Measurements from ENCODE around the gene INSM2. TPM values are rescaled to one million over a fixed set of nuclear protein-coding genes. Genes with fewer than 3 reads are reported as not detected.

INSM2 gene
- total and polyA plus RNA-seq, 2 donors (not counting 1 experiment from before 2014, with no cell fraction given) = not detected

GRCh38 chr14:35553808-35554207 lies 19.8 kb downstream of the INSM2 start:
- H3K4me3 ChIP-seq (ENCODE audit: control extremely low read depth in 1 of 5, extremely low read depth in 1 of 5, insufficient read depth in 1 of 5, low read depth in 2 of 5, low read length in 4 of 5) = no peak overlapping the region
- TF ChIP-seq EZH2 (IDR thresholded peaks at IDR 0.05; ENCODE audit: borderline replicate concordance, insufficient read depth, low read depth, low read length, poor library complexity, severe bottlenecking) (no peak), CTCF (IDR thresholded peaks at IDR 0.05) (no peak)
- H3K9ac ChIP-seq (ENCODE audit: low read length) = no peak overlapping the region
- intact Hi-C loops (cut with micrococcal nuclease) = no loop called here
- no peak overlapping the region for H3K4me3 Mint-ChIP-seq
- no peaks in the 10 kb centered on the region for H3K27me3 ChIP-seq (replicated peaks in 1 of 4; ENCODE audit: control extremely low read depth in 1 of 4, control insufficient read depth in 3 of 4, insufficient read depth in 4 of 4, low read length in 3 of 4)
- no peak overlapping the region for H3K4me2 ChIP-seq (replicated peaks; ENCODE audit: low read depth, low read length, poor library complexity, severe bottlenecking)
- CTCF ChIA-PET = no interaction called here
- no CpG with 5 or more reads among the region's 1 CpG for WGBS (ENCODE audit: insufficient coverage)
- H3K4me1 ChIP-seq (ENCODE audit: control insufficient read depth in 2 of 2, insufficient read depth in 2 of 2, low read length in 2 of 2) = no peaks in the 10 kb centered on the region
- no peaks in the 10 kb centered on the region for H3K9me3 Mint-ChIP-seq (ENCODE audit: insufficient read depth)
- H3K27me3 Mint-ChIP-seq = no peaks in the 10 kb centered on the region
- no peak overlapping the region for H2AFZ ChIP-seq (ENCODE audit: insufficient read depth, low read depth, low read length, poor library complexity, severe bottlenecking)
- H3K27ac ChIP-seq (ENCODE audit: low read length in 2 of 2) = no peak overlapping the region
- H4K20me1 ChIP-seq (ENCODE audit: control insufficient read depth, insufficient read depth, low read length, poor library complexity, severe bottlenecking) = no peaks in the 10 kb centered on the region
- no peak overlapping the region for H3K27ac Mint-ChIP-seq
- POLR2A ChIA-PET = no interaction called here
- no peaks in the 10 kb centered on the region for H3K79me2 ChIP-seq (ENCODE audit: control insufficient read depth, insufficient read depth, low read length)
- H3K36me3 ChIP-seq (replicated peaks in 1 of 2; ENCODE audit: control extremely low read depth in 1 of 2, control insufficient read depth in 1 of 2, extremely low read depth in 1 of 2, insufficient read depth in 2 of 2, low read length in 1 of 2) = no peaks in the 10 kb centered on the region
- ATAC-seq (ENCODE audit: low read depth) (no peak), DNase-seq (no peak)
- H3K4me1 Mint-ChIP-seq = no peaks in the 10 kb centered on the region
- H3K9me3 ChIP-seq (ENCODE audit: control extremely low read depth in 1 of 3, control insufficient read depth in 2 of 3, insufficient read depth in 1 of 3, low read length in 2 of 3) = no peaks in the 10 kb centered on the region

GRCh38 chr14:35556548-35556947 lies 22.6 kb downstream of the INSM2 start:
- Histone ChIP-seq H4K20me1 (ENCODE audit: control insufficient read depth, insufficient read depth, low read length, poor library complexity, severe bottlenecking) (no peaks in the 10 kb centered on the region), H3K27ac (ENCODE audit: low read length in 2 of 2) (no peak overlapping the region), H3K4me1 (ENCODE audit: control insufficient read depth in 2 of 2, insufficient read depth in 2 of 2, low read length in 2 of 2) (no peaks in the 10 kb centered on the region), H3K9ac (ENCODE audit: low read length) (no peak overlapping the region), H2AFZ (ENCODE audit: insufficient read depth, low read depth, low read length, poor library complexity, severe bottlenecking) (no peak overlapping the region), H3K27me3 (replicated peaks in 1 of 4; ENCODE audit: control extremely low read depth in 1 of 4, control insufficient read depth in 3 of 4, insufficient read depth in 4 of 4, low read length in 3 of 4) (no peaks in the 10 kb centered on the region), H3K4me3 (ENCODE audit: control extremely low read depth in 1 of 5, extremely low read depth in 1 of 5, insufficient read depth in 1 of 5, low read depth in 2 of 5, low read length in 4 of 5) (no peak overlapping the region), H3K4me2 (replicated peaks; ENCODE audit: low read depth, low read length, poor library complexity, severe bottlenecking) (no peak overlapping the region), H3K79me2 (ENCODE audit: control insufficient read depth, insufficient read depth, low read length) (no peaks in the 10 kb centered on the region), H3K36me3 (replicated peaks in 1 of 2; ENCODE audit: control extremely low read depth in 1 of 2, control insufficient read depth in 1 of 2, extremely low read depth in 1 of 2, insufficient read depth in 2 of 2, low read length in 1 of 2) (no peaks in the 10 kb centered on the region), H3K9me3 (ENCODE audit: control extremely low read depth in 1 of 3, control insufficient read depth in 2 of 3, insufficient read depth in 1 of 3, low read length in 2 of 3) (no peaks in the 10 kb centered on the region)
- ATAC-seq (ENCODE audit: low read depth) = no peak
- no peaks in the 10 kb centered on the region for H3K4me1 Mint-ChIP-seq
- ChIA-PET POLR2A (no interaction called here), CTCF (no interaction called here)
- no peak for TF ChIP-seq CTCF (IDR thresholded peaks at IDR 0.05)
- TF ChIP-seq EZH2 (IDR thresholded peaks at IDR 0.05; ENCODE audit: borderline replicate concordance, insufficient read depth, low read depth, low read length, poor library complexity, severe bottlenecking) = no peak
- H3K4me3 Mint-ChIP-seq = no peak overlapping the region
- H3K27me3 Mint-ChIP-seq = no peaks in the 10 kb centered on the region
- intact Hi-C loops (cut with micrococcal nuclease) = no loop called here
- no peak for DNase-seq
- no peaks in the 10 kb centered on the region for H3K9me3 Mint-ChIP-seq (ENCODE audit: insufficient read depth)
- no peak overlapping the region for H3K27ac Mint-ChIP-seq
- no CpG with 5 or more reads among the region's 1 CpG for WGBS (ENCODE audit: insufficient coverage)
